NCI-H748 (cell line): ENCODE measurements around the gene CDC6.

Experiments
- DNase-seq: peaks from one replicate; lab custom pipeline; 2025; ENCODE audit not compliant: unreplicated experiment; lab: John Stamatoyannopoulos, UW

CDC6 gene

GRCh38 chr17:40287494-40288369, at the start of gene CDC6:
TSS of gene CDC6 (plus strand) at chr17:40287879. CDS start at chr17:40289421, 1,542 bp downstream.
- DNase-seq, result peak; percentile 99

DNA sequence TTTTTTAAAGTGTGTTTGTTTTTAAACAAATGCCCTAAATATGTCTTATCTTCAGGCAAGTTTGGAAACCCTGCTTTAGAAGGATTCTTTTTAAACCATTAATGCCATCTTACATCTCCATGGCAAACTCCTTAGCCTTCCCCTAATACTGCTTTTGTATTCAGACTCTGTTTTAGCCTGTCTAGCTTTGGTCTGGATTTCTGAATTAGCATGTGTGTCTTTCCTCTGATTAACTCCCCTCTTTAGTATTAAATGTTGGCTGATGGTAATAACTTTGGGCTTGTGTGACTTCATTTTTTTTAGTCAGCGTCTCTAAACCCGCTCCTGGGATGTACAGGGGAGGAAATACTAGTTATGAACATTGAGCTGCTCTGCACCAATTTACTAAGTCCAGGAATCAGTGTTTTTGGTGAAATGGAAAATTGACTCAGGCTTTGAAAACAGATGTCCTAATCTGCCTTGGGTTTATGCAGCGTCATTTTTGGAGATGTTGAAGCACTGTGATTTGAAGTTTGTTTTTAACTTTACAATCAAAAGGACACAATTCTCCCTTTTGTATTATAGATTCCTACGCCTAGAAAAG, 46.3 kb upstream of the CDC6 start:
- DNase-seq, result no peak

- no peak for DNase-seq
Measured at GRCh38 chr17:40242774-40243173, 44.9 kb upstream of the CDC6 start.

DNA sequence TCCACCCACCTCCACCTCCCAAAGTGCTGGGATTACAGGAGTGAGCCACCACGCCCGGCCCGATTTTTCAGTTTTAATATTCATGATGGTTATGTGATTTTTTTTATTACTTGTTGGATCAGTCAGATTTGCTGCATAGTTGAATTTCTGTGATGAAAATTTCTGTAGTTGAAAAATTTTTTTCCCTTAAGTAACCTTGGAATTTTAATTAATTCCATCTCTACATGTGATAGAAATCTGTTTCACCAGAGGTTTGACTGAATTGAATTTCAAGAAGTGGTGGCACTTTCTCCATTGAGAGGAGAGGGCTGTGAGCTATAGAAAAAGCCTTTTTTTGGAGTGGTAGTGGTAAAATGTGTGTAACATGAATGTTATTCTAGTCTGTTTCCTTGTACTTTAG, 43.9 kb upstream of the CDC6 start:
- DNase-seq, result no peak

DNA sequence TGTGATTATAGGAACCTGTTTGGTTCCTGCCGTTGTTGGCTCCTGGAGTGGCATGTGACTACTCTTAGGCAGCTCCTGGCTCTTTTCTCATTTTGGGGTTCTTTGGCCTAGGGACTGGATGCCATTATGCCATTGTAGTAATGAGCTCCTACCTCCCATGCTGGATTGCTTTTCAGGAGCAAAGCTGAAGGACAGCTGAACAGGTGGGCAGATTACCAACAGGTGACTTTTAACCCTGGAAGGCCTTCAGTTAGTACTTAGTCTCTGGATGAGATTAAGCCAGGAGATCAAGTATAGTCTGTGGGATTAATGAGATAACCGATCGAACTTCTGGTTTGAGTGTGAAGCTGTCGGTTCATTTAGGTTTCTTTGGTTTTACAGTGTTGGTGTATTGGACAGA, 43.4 kb upstream of the CDC6 start:
- no peak for DNase-seq

- no peak for DNase-seq
Measured at GRCh38 chr17:40247926-40248495, 39.7 kb upstream of the CDC6 start.

GRCh38 chr17:40248507-40248906, 39.2 kb upstream of the CDC6 start:
- DNase-seq, result no peak

- DNase-seq, result no peak
Measured at GRCh38 chr17:40251576-40251975, 36.1 kb upstream of the CDC6 start.

GRCh38 chr17:40253565-40253964, 34.1 kb upstream of the CDC6 start:
- DNase-seq, result no peak

GRCh38 chr17:40259505-40259904, 28.2 kb upstream of the CDC6 start:
- no peak for DNase-seq

- DNase-seq, result no peak
Measured at GRCh38 chr17:40260528-40260927, 27.2 kb upstream of the CDC6 start.

GRCh38 chr17:40264458-40265185, 23.1 kb upstream of the CDC6 start:
- no peak for DNase-seq

GRCh38 chr17:40265337-40265736, 22.3 kb upstream of the CDC6 start:
- DNase-seq, result no peak

GRCh38 chr17:40266882-40267281, 20.8 kb upstream of the CDC6 start:
- no peak for DNase-seq

GRCh38 chr17:40268141-40268712, 19.5 kb upstream of the CDC6 start:
- DNase-seq, result no peak

GRCh38 chr17:40278414-40278813, 9.3 kb upstream of the CDC6 start:
- DNase-seq, result no peak

- DNase-seq, result no peak
Measured at GRCh38 chr17:40279402-40279801, 8.3 kb upstream of the CDC6 start.

DNA sequence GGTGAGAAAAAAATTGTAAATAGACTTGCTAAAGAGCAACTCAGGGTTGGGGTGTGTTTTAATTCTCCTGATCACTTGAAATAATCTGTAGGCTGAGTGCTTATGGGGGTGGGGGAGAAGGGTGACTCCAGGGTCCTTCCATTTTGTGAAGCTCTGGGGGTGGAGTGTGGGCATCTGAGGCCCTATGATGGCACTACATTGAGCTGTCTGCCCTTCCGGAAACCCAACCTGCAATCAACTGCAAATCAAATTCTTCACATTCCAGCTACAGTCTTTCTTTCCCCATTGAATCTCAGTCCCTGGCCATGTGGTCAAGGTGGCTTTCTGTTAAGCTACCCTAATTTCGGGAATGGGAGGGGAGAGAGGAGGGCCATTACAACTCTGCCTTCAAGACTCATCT, 6.0 kb upstream of the CDC6 start:
- no peak for DNase-seq

DNA sequence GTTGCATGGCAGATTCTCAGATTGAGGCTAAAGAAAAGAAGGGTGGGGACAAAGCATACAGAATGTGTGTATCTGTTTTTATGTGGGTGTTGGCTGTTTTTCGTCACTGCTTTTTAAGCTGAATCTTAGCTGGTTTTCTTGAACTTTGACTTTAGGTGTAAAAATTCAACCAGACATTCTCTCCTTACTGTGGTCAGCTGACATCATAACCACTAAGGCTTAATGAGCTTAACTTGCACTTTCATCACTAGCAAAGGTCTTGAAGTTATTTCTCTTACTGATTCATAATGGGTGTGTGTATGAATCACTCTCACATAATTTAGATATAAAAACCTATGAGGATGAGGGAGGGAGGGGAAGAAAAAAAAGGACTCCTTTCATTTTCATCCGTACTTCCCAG, 4.0 kb upstream of the CDC6 start:
- no peak for DNase-seq

DNA sequence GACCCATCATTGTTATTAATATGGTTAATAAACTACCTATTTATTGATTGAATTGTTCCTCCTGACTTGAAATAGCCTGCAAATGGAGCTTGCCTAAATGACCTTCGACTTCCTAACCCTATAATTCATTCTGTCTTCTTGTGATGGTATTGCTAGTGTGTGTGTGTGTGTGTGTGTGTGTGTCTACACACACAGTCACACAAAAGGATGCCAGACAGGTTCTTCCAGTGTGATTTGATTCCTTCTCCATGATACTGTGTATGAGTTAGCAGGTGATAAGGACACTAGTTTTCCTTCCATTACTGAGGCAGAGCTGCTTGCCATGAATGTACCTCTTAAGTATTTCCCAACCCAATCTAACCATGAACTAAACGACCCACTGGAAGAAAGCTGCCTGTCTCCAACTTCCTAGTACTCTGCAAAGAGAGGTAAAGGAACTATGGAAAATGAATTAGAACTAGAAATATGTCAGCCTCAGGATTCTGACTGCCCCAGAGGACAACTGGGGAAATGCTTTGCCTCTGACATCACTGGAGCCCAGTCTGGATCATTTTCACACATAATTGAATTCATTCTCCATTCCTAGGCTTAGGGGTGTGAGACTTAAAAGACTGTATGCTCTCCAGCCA, 3.5 kb upstream of the CDC6 start:
- DNase-seq, result peak; percentile 34

DNA sequence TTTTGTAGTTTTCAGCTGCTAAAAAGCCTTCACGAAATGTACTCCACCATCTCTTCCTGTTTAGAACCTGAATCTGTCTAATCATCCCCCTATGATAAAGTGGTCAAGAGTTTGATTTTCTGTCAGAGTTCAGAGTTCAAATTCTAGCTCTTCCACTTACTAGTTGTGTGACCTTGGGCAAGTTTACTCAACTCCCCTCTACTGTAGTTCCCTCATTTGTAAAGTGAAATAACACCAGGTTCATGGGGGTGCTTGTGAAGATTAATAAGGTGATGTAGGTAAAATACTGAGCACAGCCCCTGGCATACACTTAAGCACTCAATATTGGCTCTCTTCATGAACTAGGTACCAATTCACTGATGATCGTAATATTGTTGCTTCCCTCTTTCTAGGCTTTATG, 1.2 kb upstream of the CDC6 start:
- no peak for DNase-seq
